ENCODE data around the gene GIPC1. TPM values are rescaled to one million over a fixed set of nuclear protein-coding genes. Genes with fewer than 3 reads are reported as not detected.

GIPC1 gene
- total RNA-seq, 1 experiment from 2014 or later, result 148 TPM

DNA sequence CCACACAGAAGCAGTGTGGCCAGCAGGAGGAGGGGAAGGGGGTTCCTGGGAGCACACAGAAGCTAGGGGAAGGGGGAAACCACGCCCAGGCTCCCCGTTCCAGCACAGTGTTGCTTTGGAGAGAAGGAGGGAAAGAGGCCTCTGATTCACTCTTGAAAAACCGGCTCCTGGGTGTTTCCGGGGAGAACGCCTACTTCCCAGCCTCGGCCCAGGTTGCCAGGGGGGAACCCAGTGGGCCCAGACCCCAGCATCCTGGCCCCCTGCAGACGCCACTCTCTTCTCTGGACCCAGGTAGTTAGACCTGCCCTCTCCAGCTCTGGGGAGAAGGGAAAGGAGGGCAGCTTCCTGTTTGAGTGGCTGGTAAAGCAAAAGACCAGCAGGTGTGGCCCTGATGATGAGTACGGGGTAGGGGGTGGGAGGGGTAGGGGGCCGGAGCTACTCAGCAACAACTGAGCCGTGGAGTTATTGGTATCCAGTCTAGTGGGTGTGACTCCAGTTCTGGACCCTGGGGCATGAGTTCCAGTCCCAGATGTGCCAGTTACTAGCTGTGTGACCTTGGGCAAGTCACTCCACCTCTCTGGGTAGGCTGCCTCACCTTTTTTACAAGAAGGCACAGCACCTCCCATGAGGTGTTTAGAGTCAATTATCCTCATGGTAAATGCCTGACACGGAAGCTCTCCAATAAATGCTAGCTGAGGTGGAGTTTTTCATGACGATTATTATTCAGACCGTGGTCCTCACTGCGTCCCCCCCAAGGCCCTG is 836 bp downstream of the GIPC1 start:
- no peak overlapping the region for H3K27ac ChIP-seq
- H3K4me3 ChIP-seq, result peak overlapping the region; percentile 54
- H3K9me3 ChIP-seq (replicated peaks), result no peaks in the 10 kb centered on the region
- DNase-seq (ENCODE audit: low read depth in 1 of 2, low spot score in 2 of 2), result no peak
- peaks cover 18% of the 10 kb centered on the region for H3K4me1 ChIP-seq (replicated peaks)
- peaks cover 39% of the 10 kb centered on the region for H3K36me3 ChIP-seq
- no peaks in the 10 kb centered on the region for H3K27me3 ChIP-seq (replicated peaks)

DNA sequence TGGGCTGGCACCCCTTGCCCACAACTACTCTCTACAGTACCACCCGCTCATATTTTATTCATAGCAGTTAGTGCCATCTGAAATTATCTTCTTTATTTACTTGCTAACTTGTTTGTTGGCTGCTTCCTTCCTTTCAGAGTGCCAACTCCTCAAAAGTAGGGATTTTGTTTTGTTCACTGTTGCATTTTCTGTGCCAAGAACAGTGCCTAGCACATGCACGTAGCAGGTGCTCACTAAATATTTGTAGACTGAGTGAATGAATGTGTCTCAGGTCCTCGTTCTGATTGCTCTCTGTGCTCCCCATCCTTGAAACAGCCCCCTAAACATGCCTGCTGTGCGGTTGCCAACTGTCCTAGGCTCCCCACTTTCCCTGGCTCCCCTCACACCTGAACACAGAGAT is 1.5 kb downstream of the GIPC1 start:
- Histone ChIP-seq H3K9me3 (replicated peaks) (no peaks in the 10 kb centered on the region), H3K27ac (no peak overlapping the region), H3K4me1 (replicated peaks) (peaks cover 18% of the 10 kb centered on the region), H3K27me3 (replicated peaks) (no peaks in the 10 kb centered on the region), H3K36me3 (peaks cover 46% of the 10 kb centered on the region), H3K4me3 (peak overlapping the region; percentile 54)
- no peak for DNase-seq (ENCODE audit: low read depth in 1 of 2, low spot score in 2 of 2)

DNA sequence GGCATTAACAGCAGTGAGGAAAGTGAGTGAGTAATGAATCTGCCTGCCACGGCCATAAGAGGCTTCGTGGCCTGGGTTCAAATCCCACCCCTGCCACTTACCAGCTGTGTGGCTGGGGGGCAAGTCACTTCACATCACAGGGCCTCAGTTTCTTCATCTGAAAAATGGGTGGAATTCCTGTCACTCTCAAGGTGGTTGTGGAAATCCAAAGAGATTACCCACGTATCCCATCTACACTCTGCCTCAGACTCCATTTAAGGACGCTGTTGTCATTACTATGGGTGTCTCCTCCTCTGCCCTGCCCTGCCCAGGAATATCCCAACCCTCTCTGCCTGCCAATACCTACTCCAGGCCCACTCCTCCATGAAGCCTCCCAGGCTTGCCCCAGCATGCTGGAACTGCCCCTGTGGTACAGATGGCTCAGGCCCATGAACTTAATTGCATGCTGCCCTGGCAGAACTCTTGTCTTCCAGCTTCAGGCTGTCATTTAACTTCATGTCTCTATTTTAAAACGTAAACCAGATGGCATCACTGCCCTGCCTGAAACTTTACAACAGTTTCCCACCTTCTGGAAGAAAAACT is 3.1 kb downstream of the GIPC1 start:
- Histone ChIP-seq H3K4me1 (replicated peaks) (peaks cover 18% of the 10 kb centered on the region), H3K36me3 (peaks cover 58% of the 10 kb centered on the region), H3K27me3 (replicated peaks) (no peaks in the 10 kb centered on the region), H3K27ac (no peak overlapping the region), H3K9me3 (replicated peaks) (no peaks in the 10 kb centered on the region), H3K4me3 (no peak overlapping the region)
- DNase-seq (ENCODE audit: low read depth in 1 of 2, low spot score in 2 of 2), result no peak

DNA sequence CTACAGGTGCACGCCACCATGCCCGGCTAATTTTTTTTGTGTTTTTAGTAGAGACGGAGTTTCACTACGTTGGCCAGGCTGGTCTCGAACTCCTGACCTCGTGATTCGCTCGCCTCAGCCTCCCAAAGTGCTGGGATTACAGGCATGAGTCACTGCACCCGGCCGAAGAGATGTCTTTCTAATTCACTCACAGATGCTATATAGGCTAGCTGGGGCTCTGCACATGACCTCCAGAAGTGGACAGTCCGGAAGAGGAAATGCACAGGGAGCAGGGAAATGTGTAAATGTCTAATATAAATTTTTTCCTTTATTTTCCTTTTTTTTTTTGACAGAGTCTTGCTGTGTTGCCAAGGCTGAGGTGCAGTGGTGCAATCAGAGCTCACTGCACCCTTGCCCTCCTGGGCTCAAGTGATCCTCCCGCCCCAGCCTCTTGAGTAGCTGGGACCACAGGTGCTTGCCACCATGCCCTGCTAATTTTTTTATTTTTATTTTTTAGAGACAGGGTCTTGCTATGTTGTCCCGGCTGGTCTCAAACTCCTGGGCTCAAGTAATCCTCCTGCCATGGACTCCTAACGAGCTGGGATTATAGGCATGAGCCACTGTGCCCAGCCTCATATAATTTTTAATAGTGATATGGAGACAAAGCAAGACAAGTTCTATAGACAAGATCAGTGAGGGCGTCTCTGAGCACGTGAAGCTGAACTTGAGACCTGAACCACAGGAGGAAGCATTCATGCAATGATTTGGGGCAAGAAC is 8.4 kb downstream of the GIPC1 start:
- no peaks in the 10 kb centered on the region for H3K27me3 ChIP-seq (replicated peaks)

DNA sequence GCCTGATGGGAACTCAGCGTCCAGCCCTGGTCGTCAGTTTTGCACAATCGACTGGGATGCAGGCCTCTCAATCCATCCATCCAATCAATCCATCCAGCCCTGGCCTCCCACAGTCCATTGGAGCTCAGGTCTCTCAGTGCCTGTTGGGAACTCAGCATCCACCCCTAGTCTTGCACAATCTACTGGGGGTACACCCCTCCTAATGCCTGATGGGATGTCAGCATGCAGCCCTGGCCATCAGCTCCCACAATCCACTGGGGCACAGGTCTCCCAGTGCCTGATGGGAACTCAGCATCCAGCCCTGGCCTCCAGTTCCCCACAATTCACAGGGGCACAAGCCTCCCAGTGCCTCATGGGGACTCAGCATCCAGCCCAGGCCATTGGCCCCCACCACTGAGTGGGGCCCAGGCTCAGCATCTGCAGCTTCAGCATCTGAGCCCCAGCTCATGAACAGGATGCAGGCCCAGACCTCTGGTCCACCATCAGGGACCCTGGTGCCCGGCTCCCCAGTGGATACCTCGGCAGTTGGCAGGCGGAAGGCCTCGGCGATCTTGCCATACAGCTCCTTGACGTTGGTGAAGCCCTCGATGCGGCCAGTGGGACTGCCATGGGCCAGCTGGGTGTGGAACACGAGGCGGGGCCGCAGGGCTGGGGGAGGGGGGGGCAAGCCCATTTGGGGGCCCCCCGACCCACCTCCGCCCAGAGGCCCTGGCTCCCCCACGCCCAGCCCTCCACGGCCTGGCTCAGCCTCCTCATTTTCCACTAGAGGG is 13.6 kb downstream of the GIPC1 start:
- Histone ChIP-seq H3K4me1 (replicated peaks) (no peaks in the 10 kb centered on the region), H3K27me3 (replicated peaks) (no peaks in the 10 kb centered on the region), H3K9me3 (replicated peaks) (no peaks in the 10 kb centered on the region), H3K4me3 (no peak overlapping the region), H3K36me3 (peaks cover 79% of the 10 kb centered on the region), H3K27ac (no peak overlapping the region)
- no peak for DNase-seq (ENCODE audit: low read depth in 1 of 2, low spot score in 2 of 2)

More for the DNA sequence above, 8.4 kb downstream of the GIPC1 start:
- Histone ChIP-seq H3K9me3 (replicated peaks) (no peaks in the 10 kb centered on the region), H3K27ac (no peak overlapping the region), H3K4me1 (replicated peaks) (no peaks in the 10 kb centered on the region), H3K36me3 (peaks cover 73% of the 10 kb centered on the region), H3K4me3 (no peak overlapping the region)
- DNase-seq (ENCODE audit: low read depth in 1 of 2, low spot score in 2 of 2), result no peak

DNA sequence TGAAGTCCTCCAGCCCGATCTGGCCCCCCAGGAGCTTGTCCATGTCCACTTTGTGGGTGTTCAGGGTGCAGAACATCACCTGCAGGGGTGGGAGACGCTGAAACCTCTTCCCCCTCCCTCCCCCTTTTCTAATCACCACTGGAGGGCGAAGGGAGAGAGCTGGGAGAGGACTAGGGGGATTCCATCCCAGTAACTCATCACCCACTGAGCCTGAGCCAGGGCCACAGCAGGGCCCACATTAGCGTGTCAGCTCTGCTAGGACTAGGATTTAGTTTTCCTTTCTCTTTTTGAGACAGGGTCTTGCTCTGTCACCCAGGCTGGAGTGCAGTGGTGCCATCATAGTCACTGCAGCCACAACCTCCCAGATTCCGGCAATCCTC is 15.2 kb downstream of the GIPC1 start:
- H3K27ac ChIP-seq, result no peak overlapping the region

DNA sequence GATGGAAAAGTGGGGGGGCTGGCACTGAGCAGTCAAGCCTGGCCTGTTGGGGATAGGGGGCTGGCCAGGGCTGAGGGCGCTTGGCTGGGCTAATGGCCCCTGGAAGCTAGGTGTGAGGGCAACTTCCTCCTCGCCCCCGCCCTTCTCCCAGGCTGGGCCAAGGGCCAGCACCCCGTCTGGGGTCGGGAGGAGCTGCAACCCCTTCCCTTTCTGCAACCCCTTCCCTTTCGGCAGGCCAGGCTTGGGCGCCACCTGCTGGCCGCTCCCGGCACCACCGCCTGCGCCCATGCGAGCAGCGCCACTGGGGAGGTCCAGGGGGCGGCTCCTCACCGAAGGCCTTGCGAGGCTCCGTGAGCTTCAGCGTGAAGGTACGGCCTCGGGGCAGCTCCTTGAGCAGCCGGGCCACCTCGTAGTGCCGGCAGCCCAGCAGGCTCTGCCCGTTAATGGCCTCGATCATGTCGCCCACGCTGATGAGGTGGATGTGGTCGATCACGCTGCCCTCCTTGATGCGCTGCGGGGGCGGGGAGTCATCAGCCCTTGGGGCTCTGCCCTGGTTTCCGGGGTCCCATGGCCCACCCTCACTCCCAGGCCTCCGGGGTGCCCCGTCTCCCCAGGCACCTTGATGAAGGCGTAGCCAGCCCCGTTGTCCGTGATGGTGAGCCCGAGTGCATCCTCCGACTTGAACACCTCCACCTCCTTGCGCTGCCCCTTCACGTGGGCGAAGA is 15.8 kb downstream of the GIPC1 start:
- H3K27ac ChIP-seq, result no peak overlapping the region
- no peaks in the 10 kb centered on the region for H3K9me3 ChIP-seq (replicated peaks)
- peaks cover 69% of the 10 kb centered on the region for H3K36me3 ChIP-seq
- H3K4me1 ChIP-seq (replicated peaks), result peaks cover 9% of the 10 kb centered on the region
- H3K27me3 ChIP-seq (replicated peaks), result peaks cover under 1% of the 10 kb centered on the region; the same call in 1 of the 2 replicates
- no peak for DNase-seq (ENCODE audit: low read depth in 1 of 2, low spot score in 2 of 2)
- no peak overlapping the region for H3K4me3 ChIP-seq

More for the DNA sequence above, 15.2 kb downstream of the GIPC1 start:
- Histone ChIP-seq H3K9me3 (replicated peaks) (no peaks in the 10 kb centered on the region), H3K4me1 (replicated peaks) (peaks cover 4% of the 10 kb centered on the region), H3K36me3 (peaks cover 70% of the 10 kb centered on the region), H3K27me3 (replicated peaks) (no peaks in the 10 kb centered on the region), H3K4me3 (no peak overlapping the region)
- DNase-seq (ENCODE audit: low read depth in 1 of 2, low spot score in 2 of 2), result no peak

DNA sequence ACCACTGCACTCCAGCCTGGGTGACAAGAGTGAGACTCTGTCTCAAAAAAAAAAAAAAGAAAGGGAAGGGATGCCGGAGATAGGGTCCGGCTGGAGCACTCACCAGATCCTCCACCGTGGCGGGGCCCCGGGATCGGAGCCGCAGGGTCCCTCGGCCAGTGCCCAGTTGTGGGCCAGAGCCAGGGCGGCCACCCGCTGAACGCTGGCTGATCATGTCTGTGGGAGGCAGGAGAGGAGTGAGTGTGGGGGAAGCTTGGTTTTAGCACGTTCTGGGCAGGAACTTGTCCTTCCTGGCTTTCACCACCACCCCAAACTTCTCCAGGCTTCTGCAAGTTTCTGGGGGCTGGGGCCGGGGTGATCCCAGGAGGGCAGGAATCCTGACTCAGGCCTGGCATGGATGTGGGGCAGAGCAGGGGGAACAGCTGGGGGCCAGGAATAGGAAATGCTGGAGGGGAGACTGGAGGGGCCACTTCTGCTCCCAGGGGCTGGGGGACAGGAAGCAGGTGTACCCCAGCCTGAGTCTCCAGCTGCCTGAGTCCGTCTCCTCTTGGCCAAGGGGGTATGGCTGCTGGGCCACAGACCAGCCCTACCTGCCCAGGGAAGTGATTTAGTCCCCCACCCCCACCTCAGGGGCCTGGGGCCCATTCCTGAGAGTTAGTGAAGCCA is 16.5 kb downstream of the GIPC1 start:
- Histone ChIP-seq H3K4me3 (no peak overlapping the region), H3K9me3 (replicated peaks) (no peaks in the 10 kb centered on the region), H3K36me3 (peaks cover 66% of the 10 kb centered on the region), H3K27ac (no peak overlapping the region), H3K27me3 (replicated peaks) (peaks cover 6% of the 10 kb centered on the region; the same call in 1 of the 2 replicates), H3K4me1 (replicated peaks) (peaks cover 13% of the 10 kb centered on the region)
- no peak for DNase-seq (ENCODE audit: low read depth in 1 of 2, low spot score in 2 of 2)

DNA sequence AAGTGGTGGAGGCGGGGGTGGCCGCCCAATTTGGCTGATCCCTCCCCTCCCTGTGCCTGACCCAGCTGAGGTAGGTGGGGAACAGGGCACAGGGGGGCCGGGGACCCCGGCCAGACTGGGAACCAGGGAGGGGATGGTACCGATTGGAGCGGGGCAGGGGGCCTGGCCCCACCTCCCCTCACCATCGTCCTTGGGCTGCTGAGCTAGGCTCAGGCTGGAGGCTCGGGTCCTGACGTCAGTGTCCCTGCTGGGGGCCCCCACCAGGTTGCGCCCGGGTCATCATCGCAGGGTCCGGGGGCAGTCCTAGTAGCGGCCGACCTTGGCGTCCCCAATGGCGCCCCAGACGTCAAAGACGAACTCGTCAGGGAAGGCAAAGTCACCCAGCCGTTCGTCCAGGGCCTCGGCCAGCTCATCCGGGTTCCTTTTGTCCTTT is 17.8 kb downstream of the GIPC1 start:
- Histone ChIP-seq H3K27ac (no peak overlapping the region), H3K4me3 (no peak overlapping the region), H3K4me1 (replicated peaks) (peaks cover 13% of the 10 kb centered on the region), H3K27me3 (replicated peaks) (peaks cover 7% of the 10 kb centered on the region; the same call in 1 of the 2 replicates), H3K36me3 (peaks cover 56% of the 10 kb centered on the region), H3K9me3 (replicated peaks) (no peaks in the 10 kb centered on the region)
- no peak for DNase-seq (ENCODE audit: low read depth in 1 of 2, low spot score in 2 of 2)

DNA sequence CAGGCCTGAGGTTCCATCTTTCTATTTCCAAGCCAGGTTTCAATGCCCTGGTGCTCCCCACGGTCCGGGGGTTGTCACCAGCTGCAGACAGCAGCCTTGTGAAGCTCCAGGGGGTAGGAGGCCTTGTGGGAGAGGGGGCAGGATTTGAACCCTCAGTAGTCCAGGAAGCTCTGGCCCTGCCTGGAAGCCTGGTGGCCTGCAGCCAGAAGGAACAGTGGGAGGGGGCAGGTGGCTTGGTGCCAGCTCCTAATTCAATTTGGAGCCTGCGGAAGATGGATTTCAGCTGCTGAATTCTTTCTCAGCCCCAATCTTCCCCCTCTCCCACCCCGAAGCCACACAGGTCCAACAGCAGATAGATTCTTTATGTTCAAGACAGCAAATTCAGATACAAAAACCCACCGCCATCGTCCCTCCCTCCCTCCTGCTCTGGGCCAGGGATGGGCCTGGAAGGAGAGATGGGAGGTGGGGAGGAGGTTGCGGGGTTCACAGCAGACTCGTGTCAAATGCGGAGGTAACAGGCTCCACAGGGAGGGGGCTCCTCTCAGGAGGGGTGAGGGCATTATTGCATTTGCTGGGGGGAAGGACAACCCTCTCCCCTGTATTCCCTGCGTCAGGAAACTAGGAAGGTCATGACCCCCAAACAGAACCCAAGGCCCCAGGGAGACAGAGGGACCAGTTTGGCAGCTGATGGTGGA is 18.4 kb downstream of the GIPC1 start:
- DNase-seq (ENCODE audit: low read depth in 1 of 2, low spot score in 2 of 2), result no peak
- Histone ChIP-seq H3K36me3 (peaks cover 51% of the 10 kb centered on the region), H3K9me3 (replicated peaks) (no peaks in the 10 kb centered on the region), H3K27me3 (replicated peaks) (peaks cover 8% of the 10 kb centered on the region; the same call in 1 of the 2 replicates), H3K4me1 (replicated peaks) (peaks cover 15% of the 10 kb centered on the region), H3K4me3 (no peak overlapping the region), H3K27ac (no peak overlapping the region)

DNA sequence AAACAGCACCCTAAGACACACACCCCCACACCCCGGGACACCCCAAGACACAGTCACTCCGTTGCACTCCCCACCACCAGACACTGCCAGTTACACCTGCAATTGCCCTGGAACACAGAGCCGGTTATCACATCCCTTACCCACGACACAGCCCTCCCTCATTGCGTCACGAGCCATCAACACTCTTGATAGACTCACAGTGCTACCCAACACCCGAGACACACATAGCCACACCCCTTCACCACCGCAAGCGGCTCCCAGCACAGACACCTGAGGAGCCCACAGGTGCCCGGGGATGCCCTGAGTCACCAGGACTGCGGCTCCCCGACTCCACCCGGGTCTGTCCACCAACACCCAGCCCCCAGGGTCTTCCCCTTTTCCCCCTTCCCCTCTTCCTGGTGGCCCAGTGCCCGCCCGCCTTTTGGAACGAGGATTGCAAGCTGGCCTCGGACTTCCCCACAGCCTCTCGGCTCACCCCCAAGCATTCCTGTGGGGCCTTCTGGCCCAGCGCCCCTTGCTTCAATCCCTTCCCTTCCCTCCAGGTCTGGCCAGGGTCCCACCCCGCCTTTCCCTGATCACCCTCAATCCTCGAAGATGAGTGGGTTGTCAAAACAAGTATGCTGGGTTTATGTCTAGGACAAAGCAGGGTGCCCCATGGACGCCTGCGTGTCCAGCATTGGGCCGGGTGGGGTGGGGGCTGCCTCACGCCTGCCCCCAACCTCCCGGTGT is 19.1 kb downstream of the GIPC1 start:
- 0 out of 2 replicates have a peak, but pooled peaks cover 2% of the 10 kb centered on the region for H3K9me3 ChIP-seq (replicated peaks)
- H3K27me3 ChIP-seq (replicated peaks), result peaks cover 8% of the 10 kb centered on the region; the same call in 1 of the 2 replicates
- H3K4me1 ChIP-seq (replicated peaks), result peaks cover 22% of the 10 kb centered on the region
- H3K27ac ChIP-seq, result no peak overlapping the region
- H3K4me3 ChIP-seq, result no peak overlapping the region
- no peak for DNase-seq (ENCODE audit: low read depth in 1 of 2, low spot score in 2 of 2)
- H3K36me3 ChIP-seq, result peaks cover 43% of the 10 kb centered on the region
